G401.6 (cell line): ENCODE results near the gene ASTN1.

Source experiments
- FAIRE-seq: peaks from 2 replicates; lab custom pipeline; 2012; peaks lifted over from hg19 to GRCh38; lab: Jason Lieb, UNC

Gene ASTN1

GRCh38 chr1:176829261-176829660 lies 335.3 kb downstream of the ASTN1 start:
- no peak for FAIRE-seq

DNA sequence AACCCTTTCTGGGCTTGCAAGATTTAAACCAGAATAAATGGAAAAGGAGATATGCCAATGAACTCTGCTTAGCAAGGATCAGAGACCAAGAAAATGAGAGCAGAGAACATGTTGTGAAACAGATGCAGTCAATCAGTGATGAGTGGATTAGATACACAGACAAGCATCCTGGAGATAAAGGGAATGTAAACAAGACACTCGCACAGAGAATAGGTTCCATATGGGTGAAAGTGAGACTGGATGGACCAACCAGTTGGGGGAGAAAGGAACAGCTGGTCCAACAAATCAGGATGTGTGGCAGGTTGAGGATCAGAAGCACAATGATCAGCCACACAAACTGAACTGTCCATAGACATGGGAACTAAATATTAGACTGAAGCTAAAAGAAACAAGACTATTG lies 338.2 kb downstream of the ASTN1 start:
- no peak for FAIRE-seq

- FAIRE-seq = no peak
Measured at GRCh38 chr1:176820391-176821031, 344.0 kb downstream of the ASTN1 start.

- no peak for FAIRE-seq
Measured at GRCh38 chr1:176816232-176816631, 348.3 kb downstream of the ASTN1 start.

- no peak for FAIRE-seq
Measured at GRCh38 chr1:176815621-176816020, 348.9 kb downstream of the ASTN1 start.

DNA sequence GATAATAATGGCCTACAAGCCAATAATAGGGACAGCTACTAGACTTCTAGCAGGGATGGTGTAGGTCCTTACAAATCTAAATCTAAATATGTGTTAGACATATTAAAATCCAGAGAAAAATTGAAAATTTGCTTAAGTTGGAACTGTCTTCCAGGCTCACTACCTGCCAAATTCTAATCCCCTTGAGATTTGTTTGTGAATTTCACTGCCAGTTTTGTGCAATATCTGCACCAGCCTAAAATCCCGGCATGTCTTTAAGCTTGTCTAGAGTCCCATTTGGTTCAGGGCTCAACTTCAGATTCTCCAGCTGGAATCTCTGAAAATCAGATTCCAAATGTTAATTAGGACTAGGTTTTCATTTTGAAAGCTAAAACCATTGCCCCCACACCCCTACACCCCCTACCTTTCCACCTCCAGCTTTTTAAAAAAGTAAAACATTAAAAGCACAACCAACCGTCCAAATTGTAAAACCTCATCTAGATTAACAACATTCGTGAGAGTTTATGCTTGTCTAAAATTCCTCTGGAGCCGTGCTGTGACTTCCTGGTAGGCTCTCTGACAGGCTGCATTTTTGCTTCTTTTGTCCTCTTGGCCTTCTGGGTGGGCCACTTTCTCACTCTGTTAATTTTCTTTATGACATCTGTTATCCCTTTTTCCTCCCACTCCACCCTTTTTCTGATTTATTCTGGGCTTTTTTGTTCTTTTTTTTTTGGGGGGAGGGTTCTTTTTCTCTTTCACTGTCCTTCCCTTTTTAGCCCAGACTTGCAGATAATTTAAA lies 352.8 kb downstream of the ASTN1 start:
- FAIRE-seq = no peak

- no peak for FAIRE-seq
Measured at GRCh38 chr1:176809292-176809691, 355.2 kb downstream of the ASTN1 start.
